Thyroid gland (tissue), 4 donors: Measurements from ENCODE around the gene AP3B1.

Experiments used
- CTCF ChIP-seq, 6 experiments: fragments of 200-600 bp in 3 of 6; fragments of 450-650 bp in 3 of 6; sonication (generic) in 3 of 6; IDR thresholded peaks; one replicate each; pipeline ENCODE4 v1.5.1; 2016 to 2019; ENCODE audit warnings: antibody characterized with exemption in 6 of 6, mild to moderate bottlenecking in 2 of 6, inconsistent platforms in 1 of 6, moderate library complexity in 1 of 6
- POLR2A ChIP-seq, 2 donors: fragments of 450-650 bp; IDR thresholded peaks; one replicate each; pipeline ENCODE4 v1.6.1; 2017; ENCODE audit warnings: antibody characterized with exemption in 2 of 2, mild to moderate bottlenecking in 2 of 2, moderate library complexity in 1 of 2

DNA sequence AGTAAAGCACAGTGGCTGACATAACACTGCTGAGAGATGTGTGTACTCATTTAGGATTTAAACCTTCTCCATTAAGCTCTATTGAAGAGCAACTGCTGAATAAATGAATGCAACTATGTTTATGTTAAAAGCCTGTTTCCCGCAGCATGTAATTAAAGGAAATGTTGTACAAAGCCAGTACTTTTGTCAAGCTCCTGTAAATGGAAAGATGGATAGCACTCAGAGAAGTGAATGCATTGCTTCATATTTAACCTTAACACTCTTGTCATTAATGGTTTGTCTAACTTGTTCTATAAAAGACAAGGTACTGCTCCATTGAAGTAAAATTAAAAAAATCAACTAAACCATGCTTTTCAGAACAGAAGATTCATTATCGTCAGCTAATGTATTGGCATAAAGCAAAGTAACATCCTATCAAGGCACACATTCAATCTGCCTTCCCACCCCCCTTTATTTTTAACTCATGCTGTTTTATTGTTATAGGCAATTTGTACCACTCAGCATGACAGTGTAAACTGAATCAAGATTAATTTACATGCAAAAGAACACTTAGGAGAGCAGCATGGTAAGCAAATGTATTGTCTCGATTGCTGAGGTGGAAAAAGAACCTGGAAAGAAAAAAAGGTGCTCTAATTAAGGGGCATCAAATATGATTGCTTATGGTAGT, 277.5 kb downstream of the AP3B1 start:
- TF ChIP-seq CTCF (IDR thresholded peaks at IDR 0.05): no peak
- no peak for TF ChIP-seq POLR2A (IDR thresholded peaks at IDR 0.05)
